Neural progenitor cell (in vitro differentiated cells): Measurements from ENCODE around the gene EGLN1. TPM values are rescaled to one million over a fixed set of nuclear protein-coding genes. Genes with fewer than 3 reads are reported as not detected.

ENCODE experiments used
- DNase-seq: peaks from one replicate; pipeline ENCODE4 v3.0.0-alpha.2; 2016; ENCODE audit warnings: low spot score
- H2AFZ ChIP-seq: fragments of 200-600 bp; sonication (generic); replicated peaks from 2 replicates; pipeline ENCODE4 v1.6.1; 2016; ENCODE audit warnings: antibody characterized with exemption
- H3F3A ChIP-seq: fragments of 200-600 bp; sonication (generic); 2 replicates; pipeline ENCODE4 v1.6.1; 2016; ENCODE audit warnings: antibody characterized with exemption, low read depth
- H3K27ac ChIP-seq: fragments of 200-600 bp; sonication (generic); 2 replicates; pipeline ENCODE4 v1.5.1; 2016; ENCODE audit warnings: mild to moderate bottlenecking
- H3K27me3 ChIP-seq: fragments of 200-600 bp; sonication (generic); 2 replicates; pipeline ENCODE4 v1.6.1; 2016; ENCODE audit warnings: mild to moderate bottlenecking, moderate library complexity
- H3K36me3 ChIP-seq: fragments of 200-600 bp; sonication (generic); 2 replicates; pipeline ENCODE4 v1.5.1; 2016
- H3K4me1 ChIP-seq: fragments of 200-600 bp; sonication (generic); 2 replicates; pipeline ENCODE4 v1.6.1; 2016; ENCODE audit warnings: mixed run types
- H3K4me2 ChIP-seq: fragments of 200-600 bp; sonication (generic); 2 replicates; pipeline ENCODE4 v1.6.1; 2016
- H3K4me3 ChIP-seq: fragments of 200-600 bp; sonication (generic); 2 replicates; pipeline ENCODE4 v1.5.1; 2016
- H3K79me2 ChIP-seq: fragments of 200-600 bp; sonication (generic); 2 replicates; pipeline ENCODE4 v1.6.1; 2016; ENCODE audit warnings: low read depth
- H3K9ac ChIP-seq: fragments of 200-600 bp; sonication (generic); 2 replicates; pipeline ENCODE4 v1.6.1; 2016
- H3K9me3 ChIP-seq: fragments of 200-600 bp; sonication (generic); 2 replicates; pipeline ENCODE4 v1.5.1; 2016; ENCODE audit warnings: low read depth
- H4K20me1 ChIP-seq: fragments of 200-600 bp; sonication (generic); 2 replicates; pipeline ENCODE4 v1.6.1; 2016; ENCODE audit warnings: low read depth
- H3K27ac Mint-ChIP-seq: 3 replicates; pipeline ENCODE4 v1.8.0; 2021; ENCODE audit warnings: mixed read lengths
- H3K27me3 Mint-ChIP-seq: 2 replicates; pipeline ENCODE4 v1.8.0; 2022; ENCODE audit warnings: low read depth, mild to moderate bottlenecking, inconsistent platforms, moderate library complexity, mixed read lengths; ENCODE audit not compliant: insufficient read depth
- H3K36me3 Mint-ChIP-seq: 3 replicates; pipeline ENCODE4 v1.8.0; 2021; ENCODE audit warnings: mixed read lengths
- H3K4me1 Mint-ChIP-seq: 3 replicates; pipeline ENCODE4 v1.8.0; 2021; ENCODE audit warnings: mixed read lengths
- H3K4me3 Mint-ChIP-seq: 3 replicates; pipeline ENCODE4 v1.8.0; 2021; ENCODE audit warnings: mild to moderate bottlenecking, moderate library complexity, mixed read lengths
- H3K9me3 Mint-ChIP-seq: 3 replicates; pipeline ENCODE4 v1.8.0; 2020; ENCODE audit warnings: mixed read lengths
- EZH2 ChIP-seq: fragments of 200-600 bp; sonication (generic); IDR thresholded peaks from 2 replicates; pipeline ENCODE4 v1.6.1; 2017; ENCODE audit warnings: antibody characterized with exemption, mild to moderate bottlenecking, moderate library complexity
- EZH2phosphoT487 ChIP-seq: fragments of 200-600 bp; sonication (generic); IDR thresholded peaks from 2 replicates; pipeline ENCODE4 v1.6.1; 2017; ENCODE audit warnings: antibody characterized with exemption
- total RNA-seq: library from RNA; depleted of rRNA; stranded (reverse); fragments of >200 nt; gene quantifications from 2 replicates; pipeline ENCODE4 v1.2.3, GENCODE V29; 2015; ENCODE audit warnings: low replicate concordance
- TF ChIP-seq, protein P1 (sequence below): fragments of 200-600 bp; sonication (generic); IDR thresholded peaks from 2 replicates; pipeline ENCODE4 v1.5.1; 2017; ENCODE audit warnings: antibody characterized with exemption, mild to moderate bottlenecking

EGLN1 gene
- total RNA-seq, 1 donor from 2014 or later = 30.3 TPM

DNA sequence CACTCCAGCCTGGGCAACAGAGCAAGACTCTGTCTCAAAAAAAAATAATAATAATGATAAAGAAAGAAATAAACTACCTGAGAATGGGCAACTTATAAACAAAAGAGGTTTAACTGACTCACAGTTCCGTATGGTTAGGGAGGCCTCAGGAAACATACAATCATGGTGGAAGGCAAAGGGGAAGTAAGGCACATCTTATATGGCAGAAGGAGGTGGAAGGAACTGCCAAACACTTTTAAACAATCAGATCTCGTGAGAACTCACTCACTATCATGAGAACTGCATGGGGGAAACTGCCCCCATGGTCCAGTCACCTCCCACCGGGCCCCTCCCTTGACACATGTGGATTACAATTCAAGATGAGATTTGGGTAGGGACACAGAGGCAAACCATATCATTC, 6.3 kb upstream of the EGLN1 start:
- Mint-ChIP-seq H3K27ac (no peak overlapping the region), H3K4me3 (no peak overlapping the region), H3K9me3 (no peaks in the 10 kb centered on the region), H3K27me3 (peaks cover 5% of the 10 kb centered on the region), H3K4me1 (peaks cover 4% of the 10 kb centered on the region), H3K36me3 (no peaks in the 10 kb centered on the region)
- TF ChIP-seq EZH2phosphoT487 = no peak
- TF ChIP-seq EZH2 = no peak
- TF ChIP-seq, protein P1, sequence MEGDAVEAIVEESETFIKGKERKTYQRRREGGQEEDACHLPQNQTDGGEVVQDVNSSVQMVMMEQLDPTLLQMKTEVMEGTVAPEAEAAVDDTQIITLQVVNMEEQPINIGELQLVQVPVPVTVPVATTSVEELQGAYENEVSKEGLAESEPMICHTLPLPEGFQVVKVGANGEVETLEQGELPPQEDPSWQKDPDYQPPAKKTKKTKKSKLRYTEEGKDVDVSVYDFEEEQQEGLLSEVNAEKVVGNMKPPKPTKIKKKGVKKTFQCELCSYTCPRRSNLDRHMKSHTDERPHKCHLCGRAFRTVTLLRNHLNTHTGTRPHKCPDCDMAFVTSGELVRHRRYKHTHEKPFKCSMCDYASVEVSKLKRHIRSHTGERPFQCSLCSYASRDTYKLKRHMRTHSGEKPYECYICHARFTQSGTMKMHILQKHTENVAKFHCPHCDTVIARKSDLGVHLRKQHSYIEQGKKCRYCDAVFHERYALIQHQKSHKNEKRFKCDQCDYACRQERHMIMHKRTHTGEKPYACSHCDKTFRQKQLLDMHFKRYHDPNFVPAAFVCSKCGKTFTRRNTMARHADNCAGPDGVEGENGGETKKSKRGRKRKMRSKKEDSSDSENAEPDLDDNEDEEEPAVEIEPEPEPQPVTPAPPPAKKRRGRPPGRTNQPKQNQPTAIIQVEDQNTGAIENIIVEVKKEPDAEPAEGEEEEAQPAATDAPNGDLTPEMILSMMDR = no peak
- peaks cover 34% of the 10 kb centered on the region for H3K27me3 ChIP-seq
- no peak overlapping the region for H3K4me2 ChIP-seq
- H4K20me1 ChIP-seq = no peaks in the 10 kb centered on the region
- H3K36me3 ChIP-seq = no peaks in the 10 kb centered on the region
- no peaks in the 10 kb centered on the region for H3K79me2 ChIP-seq
- DNase-seq = no peak
- H2AFZ ChIP-seq = no peak overlapping the region
- H3K9ac ChIP-seq = no peak overlapping the region
- H3K4me3 ChIP-seq = no peak overlapping the region
- H3K9me3 ChIP-seq = no peaks in the 10 kb centered on the region
- peaks cover 2% of the 10 kb centered on the region for H3K4me1 ChIP-seq
- H3K27ac ChIP-seq = no peak overlapping the region
- peaks cover 4% of the 10 kb centered on the region for H3F3A ChIP-seq

- Histone ChIP-seq H3K4me3 (no peak overlapping the region), H3K79me2 (peaks cover 8% of the 10 kb centered on the region), H3K4me1 (peaks cover 10% of the 10 kb centered on the region), H3F3A (peaks cover 31% of the 10 kb centered on the region), H3K9ac (no peak overlapping the region), H3K27me3 (peaks cover 54% of the 10 kb centered on the region), H3K9me3 (no peaks in the 10 kb centered on the region), H3K4me2 (no peak overlapping the region), H4K20me1 (peaks cover 10% of the 10 kb centered on the region), H3K27ac (no peak overlapping the region), H2AFZ (no peak overlapping the region), H3K36me3 (no peaks in the 10 kb centered on the region)
- H3K27me3 Mint-ChIP-seq = peaks cover 7% of the 10 kb centered on the region
- TF ChIP-seq, protein P1 = no peak
- TF ChIP-seq EZH2phosphoT487 (no peak), EZH2 (no peak)
- H3K4me3 Mint-ChIP-seq = no peak overlapping the region
- H3K4me1 Mint-ChIP-seq = peaks cover 9% of the 10 kb centered on the region
- H3K9me3 Mint-ChIP-seq = no peaks in the 10 kb centered on the region
- H3K27ac Mint-ChIP-seq = no peak overlapping the region
- H3K36me3 Mint-ChIP-seq = no peaks in the 10 kb centered on the region
- DNase-seq = no peak
Observed at GRCh38 chr1:231424950-231425805, 3.1 kb upstream of the EGLN1 start.

GRCh38 chr1:231423648-231424047, 1.6 kb upstream of the EGLN1 start:
- H3K36me3 ChIP-seq = no peaks in the 10 kb centered on the region
- H3K4me1 ChIP-seq = peaks cover 23% of the 10 kb centered on the region
- H3F3A ChIP-seq = peaks cover 31% of the 10 kb centered on the region
- H3K9me3 ChIP-seq = no peaks in the 10 kb centered on the region
- no peak overlapping the region for H3K9ac ChIP-seq
- H3K4me1 Mint-ChIP-seq = peaks cover 18% of the 10 kb centered on the region
- H4K20me1 ChIP-seq = peaks cover 26% of the 10 kb centered on the region
- peaks cover 4% of the 10 kb centered on the region for H3K27me3 Mint-ChIP-seq
- no peak for TF ChIP-seq EZH2phosphoT487
- no peak for TF ChIP-seq EZH2
- TF ChIP-seq, protein P1 = no peak
- no peak overlapping the region for H2AFZ ChIP-seq
- H3K27me3 ChIP-seq = peaks cover 70% of the 10 kb centered on the region
- H3K36me3 Mint-ChIP-seq = no peaks in the 10 kb centered on the region
- no peak overlapping the region for H3K27ac Mint-ChIP-seq
- H3K4me2 ChIP-seq = peak overlapping the region; percentile 83
- peaks cover 23% of the 10 kb centered on the region for H3K79me2 ChIP-seq
- no peaks in the 10 kb centered on the region for H3K9me3 Mint-ChIP-seq
- peak overlapping the region; percentile 88 for H3K4me3 ChIP-seq
- H3K4me3 Mint-ChIP-seq = peak overlapping the region; percentile 96
- H3K27ac ChIP-seq = no peak overlapping the region
- no peak for DNase-seq
